ENCODE results near the gene CADPS. TPM values are rescaled to one million over a fixed set of nuclear protein-coding genes. Genes with fewer than 3 reads are reported as not detected.
A peak's percentile ranks its signal among the peaks of the same experiment; 100 is the strongest.

The CADPS gene
- total RNA-seq = 2.7 TPM
- long read RNA-seq = 0 reads

DNA sequence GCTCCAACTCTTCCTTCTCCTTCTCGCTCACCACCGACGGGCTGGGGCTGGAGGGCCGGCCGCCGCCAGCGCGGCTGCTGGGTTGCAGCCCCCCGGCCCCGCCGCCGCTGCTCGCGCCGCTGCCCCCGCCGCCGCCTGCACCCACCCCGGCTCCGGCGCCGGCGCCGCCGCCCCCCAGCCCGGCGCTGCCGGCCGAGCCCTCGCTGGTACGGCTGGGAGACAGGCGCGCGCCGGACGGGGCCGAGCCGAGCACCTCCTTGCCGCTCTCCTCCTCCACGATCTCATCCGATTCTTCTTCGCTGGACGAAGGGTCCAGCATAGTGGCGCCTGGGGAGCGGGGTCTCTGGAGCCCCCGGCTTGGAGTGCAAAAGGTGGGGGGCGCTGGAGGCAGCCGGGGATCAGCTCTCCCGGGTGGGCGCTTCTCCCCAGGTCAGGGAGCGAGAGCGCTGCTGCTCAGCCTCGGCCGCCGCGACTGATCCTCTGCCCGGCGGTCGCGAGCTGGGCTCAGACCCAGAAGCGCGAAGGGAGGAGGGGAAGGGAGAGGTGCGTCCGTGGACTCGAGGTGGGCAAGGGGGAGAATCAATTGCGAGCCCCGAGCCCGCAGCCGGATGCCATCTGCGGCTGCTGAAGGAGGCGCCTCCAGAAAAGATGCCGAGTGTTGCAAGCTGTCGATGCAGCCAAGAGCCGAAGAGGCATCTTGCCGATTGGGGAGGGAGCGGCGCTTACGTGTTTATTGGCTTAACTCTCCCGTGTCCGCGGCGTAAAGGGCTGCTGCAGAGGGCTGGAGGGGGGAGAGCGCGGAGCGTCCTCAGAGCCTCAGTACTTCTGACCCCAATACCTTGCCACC, at the start of gene CADPS:
Gene CADPS (minus strand): TSS at position 706 of the 847 bp plus-strand sequence. CDS start 387 bp downstream, at position 319.
- peak; percentile 27 for DNase-seq
- Histone ChIP-seq H3K4me1 (peaks cover 9% of the 10 kb centered on the region), H3K9me3 (no peaks in the 10 kb centered on the region), H3K4me3 (peak within 1 kb of the TSS; percentile 47), H3K27me3 (ENCODE audit: low read depth) (peaks cover 48% of the 10 kb centered on the region), H3K36me3 (no peaks in the 10 kb centered on the region), H3K27ac (no peak within 1 kb of the TSS)
- TF ChIP-seq, protein P1, sequence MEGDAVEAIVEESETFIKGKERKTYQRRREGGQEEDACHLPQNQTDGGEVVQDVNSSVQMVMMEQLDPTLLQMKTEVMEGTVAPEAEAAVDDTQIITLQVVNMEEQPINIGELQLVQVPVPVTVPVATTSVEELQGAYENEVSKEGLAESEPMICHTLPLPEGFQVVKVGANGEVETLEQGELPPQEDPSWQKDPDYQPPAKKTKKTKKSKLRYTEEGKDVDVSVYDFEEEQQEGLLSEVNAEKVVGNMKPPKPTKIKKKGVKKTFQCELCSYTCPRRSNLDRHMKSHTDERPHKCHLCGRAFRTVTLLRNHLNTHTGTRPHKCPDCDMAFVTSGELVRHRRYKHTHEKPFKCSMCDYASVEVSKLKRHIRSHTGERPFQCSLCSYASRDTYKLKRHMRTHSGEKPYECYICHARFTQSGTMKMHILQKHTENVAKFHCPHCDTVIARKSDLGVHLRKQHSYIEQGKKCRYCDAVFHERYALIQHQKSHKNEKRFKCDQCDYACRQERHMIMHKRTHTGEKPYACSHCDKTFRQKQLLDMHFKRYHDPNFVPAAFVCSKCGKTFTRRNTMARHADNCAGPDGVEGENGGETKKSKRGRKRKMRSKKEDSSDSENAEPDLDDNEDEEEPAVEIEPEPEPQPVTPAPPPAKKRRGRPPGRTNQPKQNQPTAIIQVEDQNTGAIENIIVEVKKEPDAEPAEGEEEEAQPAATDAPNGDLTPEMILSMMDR (IDR thresholded peaks at IDR 0.05) = no peak
- intact Hi-C loops (cut with DNase I) = no loop called here
- no peak for ATAC-seq

DNA sequence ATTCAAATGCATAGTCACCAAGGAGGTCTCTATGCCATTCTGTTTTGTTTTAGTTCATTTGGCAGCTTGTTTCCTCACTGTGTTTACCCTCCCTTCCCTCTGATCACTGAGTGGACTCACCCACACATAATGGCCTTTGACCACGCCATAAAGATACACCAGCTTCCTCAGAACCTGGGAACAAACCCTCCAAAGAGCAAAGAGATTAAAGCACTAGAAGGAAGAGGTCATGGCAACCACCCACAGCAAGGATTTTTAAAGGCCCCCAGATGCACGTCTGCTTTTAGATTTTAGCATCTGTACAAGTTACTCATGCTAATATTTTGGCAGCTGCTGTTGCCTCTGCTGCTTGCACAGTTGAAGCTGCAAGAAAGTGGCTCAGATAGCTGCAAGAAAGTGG, 47.9 kb upstream of the CADPS start:
- Histone ChIP-seq H3K27me3 (ENCODE audit: low read depth) (no peaks in the 10 kb centered on the region), H3K4me1 (no peaks in the 10 kb centered on the region), H3K9me3 (no peaks in the 10 kb centered on the region), H3K36me3 (no peaks in the 10 kb centered on the region), H3K4me3 (no peak overlapping the region), H3K27ac (no peak overlapping the region)
- intact Hi-C loops (cut with DNase I) = no loop called here
- DNase-seq (no peak), ATAC-seq (no peak)
- TF ChIP-seq, protein P1 (IDR thresholded peaks at IDR 0.05) = no peak

DNA sequence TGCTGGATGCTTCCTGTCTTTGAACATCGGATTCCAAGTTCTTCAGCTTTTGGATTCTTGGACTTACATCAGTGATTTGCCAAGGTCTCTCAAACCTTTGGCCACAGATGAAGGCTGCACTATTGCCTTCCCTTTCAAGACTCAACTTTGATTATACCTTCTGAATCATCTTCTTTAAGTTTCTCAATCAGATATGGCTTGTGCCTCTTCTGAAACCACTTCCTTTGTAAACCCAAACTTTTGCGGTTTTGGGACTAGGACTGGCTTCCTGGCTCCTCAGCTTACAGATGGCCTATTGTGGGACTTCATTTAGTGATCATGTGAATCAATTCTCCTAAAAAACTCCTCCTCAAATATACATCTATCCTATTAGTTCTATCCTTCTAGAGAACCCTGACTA, 47.1 kb upstream of the CADPS start:
- ATAC-seq (no peak), DNase-seq (no peak)
- Histone ChIP-seq H3K27me3 (ENCODE audit: low read depth) (no peaks in the 10 kb centered on the region), H3K27ac (no peak overlapping the region), H3K4me1 (no peaks in the 10 kb centered on the region), H3K36me3 (no peaks in the 10 kb centered on the region), H3K4me3 (no peak overlapping the region), H3K9me3 (no peaks in the 10 kb centered on the region)
- intact Hi-C loops (cut with DNase I) = no loop called here
- TF ChIP-seq, protein P1 (IDR thresholded peaks at IDR 0.05) = no peak

DNA sequence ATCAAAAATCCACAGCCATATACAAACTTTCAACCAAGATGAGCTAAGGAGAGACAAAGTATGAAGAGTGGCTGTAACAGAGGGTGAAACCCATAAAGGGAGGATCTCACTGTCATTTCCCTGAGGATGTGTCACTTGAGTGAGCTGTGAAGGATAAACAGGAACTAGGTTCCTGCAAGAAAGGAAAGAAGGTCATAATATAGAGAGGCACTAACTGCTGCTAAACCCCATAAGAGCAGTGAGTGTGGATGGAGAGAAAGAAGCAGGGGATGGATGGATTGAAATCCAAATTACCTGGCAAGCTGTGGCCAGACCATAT, 45.2 kb upstream of the CADPS start:
- Histone ChIP-seq H3K4me1 (no peaks in the 10 kb centered on the region), H3K9me3 (no peaks in the 10 kb centered on the region), H3K36me3 (no peaks in the 10 kb centered on the region), H3K27me3 (ENCODE audit: low read depth) (no peaks in the 10 kb centered on the region), H3K4me3 (no peak overlapping the region), H3K27ac (no peak overlapping the region)
- DNase-seq (no peak), ATAC-seq (no peak)
- intact Hi-C loops (cut with DNase I) = no loop called here
- TF ChIP-seq, protein P1 (IDR thresholded peaks at IDR 0.05) = no peak

DNA sequence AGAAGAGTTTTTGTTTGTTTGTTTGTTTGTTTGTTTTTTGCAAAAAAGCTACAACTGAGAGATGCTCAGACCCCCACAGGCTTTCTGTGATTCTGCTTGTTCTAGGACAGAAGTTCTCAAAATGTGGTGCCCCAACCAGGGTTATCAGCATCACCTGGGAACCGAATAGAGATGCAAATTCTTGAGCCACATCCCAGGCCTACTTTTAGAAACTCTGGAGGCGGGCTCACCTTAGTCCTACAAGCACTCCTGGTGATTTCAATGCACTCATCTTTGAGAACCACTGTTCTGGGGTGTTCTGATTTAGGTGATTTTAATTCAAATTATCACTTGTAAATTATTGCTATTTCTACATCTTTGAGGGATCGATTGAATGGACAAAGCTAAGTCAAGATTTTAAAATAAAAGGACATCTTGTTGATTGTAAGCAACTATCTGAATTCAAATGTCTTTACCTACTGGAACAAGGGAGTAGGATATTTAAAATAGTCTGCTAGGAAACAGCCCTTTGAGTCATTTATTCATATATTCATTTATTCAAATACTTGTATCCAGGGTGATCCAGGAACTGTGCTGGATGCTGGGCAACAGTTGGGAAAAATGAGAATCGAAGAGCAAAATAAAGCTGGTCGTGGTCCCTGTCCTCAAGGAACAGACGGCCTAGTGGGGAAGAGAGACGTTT, 44.7 kb upstream of the CADPS start:
- Histone ChIP-seq H3K27me3 (ENCODE audit: low read depth) (no peaks in the 10 kb centered on the region), H3K36me3 (no peaks in the 10 kb centered on the region), H3K27ac (no peak overlapping the region), H3K9me3 (no peaks in the 10 kb centered on the region), H3K4me1 (no peaks in the 10 kb centered on the region), H3K4me3 (no peak overlapping the region)
- TF ChIP-seq, protein P1 (IDR thresholded peaks at IDR 0.05) = no peak
- ATAC-seq (no peak), DNase-seq (no peak)
- intact Hi-C loops (cut with DNase I) = no loop called here
